Neural cell (in vitro differentiated cells): ENCODE measurements around the gene TBC1D5. TPM values are rescaled to one million over a fixed set of nuclear protein-coding genes. Genes with fewer than 3 reads are reported as not detected.

Source experiments
- H2AFZ ChIP-seq: fragments of 200-600, 300-800 bp; sonication (generic), shearing (Covaris generic); 2 replicates; pipeline ENCODE4 v1.6.0; 2014; ENCODE audit warnings: low read depth, mild to moderate bottlenecking, antibody characterized with exemption, low read length, moderate library complexity
- H3F3A ChIP-seq: fragments of 200-600 bp; shearing (Covaris generic); 2 replicates; pipeline ENCODE4 v1.6.1; 2016; ENCODE audit warnings: mild to moderate bottlenecking, moderate library complexity, mixed read lengths, antibody characterized with exemption, low read length; ENCODE audit not compliant: insufficient read depth, poor library complexity, severe bottlenecking
- H3K27ac ChIP-seq: fragments of 200-600, 300-800 bp; sonication (generic), shearing (Covaris generic); 2 replicates; pipeline ENCODE4 v1.5.1; 2014; ENCODE audit warnings: mild to moderate bottlenecking, low read length, moderate library complexity
- H3K27me3 ChIP-seq: fragments of 300-800, 200-600 bp; sonication (generic), shearing (Covaris generic); 2 replicates; pipeline ENCODE4 v1.6.0; 2014; ENCODE audit warnings: mild to moderate bottlenecking, low read depth, low read length, moderate library complexity; ENCODE audit not compliant: insufficient read depth
- H3K36me3 ChIP-seq: fragments of 300-800, 200-600 bp; sonication (generic), shearing (Covaris generic); 2 replicates; pipeline ENCODE4 v1.5.1; 2014; ENCODE audit warnings: mild to moderate bottlenecking, antibody characterized with exemption, low read length, moderate library complexity; ENCODE audit not compliant: insufficient read depth
- H3K4me2 ChIP-seq: fragments of 300-800, 200-600 bp; sonication (generic), shearing (Covaris generic); 2 replicates; pipeline ENCODE4 v1.6.0; 2014; ENCODE audit warnings: mild to moderate bottlenecking, low read length
- H3K4me3 ChIP-seq: fragments of 300-800, 200-600 bp; sonication (generic), shearing (Covaris generic); 2 replicates; pipeline ENCODE4 v1.5.1; 2014; ENCODE audit warnings: mild to moderate bottlenecking, low read length, moderate library complexity
- H3K79me2 ChIP-seq: fragments of 200-600 bp; shearing (Covaris generic); replicated peaks from 2 replicates; pipeline ENCODE4 v1.6.0; 2014; ENCODE audit warnings: mild to moderate bottlenecking, low read length, moderate library complexity; ENCODE audit not compliant: insufficient read depth
- H3K9ac ChIP-seq: fragments of 300-800, 200-600 bp; sonication (generic), shearing (Covaris generic); 2 replicates; pipeline ENCODE4 v1.6.1; 2016; ENCODE audit warnings: mild to moderate bottlenecking, low read length, mixed read lengths
- H3K9me2 ChIP-seq: fragments of 200-600 bp; shearing (Covaris generic); 2 replicates; pipeline ENCODE4 v1.6.1; 2016; ENCODE audit warnings: mild to moderate bottlenecking, low read length, mixed read lengths; ENCODE audit not compliant: insufficient read depth
- H3K9me3 ChIP-seq: fragments of 200-600, 300-800 bp; sonication (generic), shearing (Covaris generic); 2 replicates; pipeline ENCODE4 v1.6.1; 2016; ENCODE audit warnings: mild to moderate bottlenecking, mixed run types, low read length, moderate library complexity, mixed read lengths
- H4K20me1 ChIP-seq: fragments of 200-600 bp; shearing (Covaris generic); 2 replicates; pipeline ENCODE4 v1.6.1; 2016; ENCODE audit warnings: mild to moderate bottlenecking, mixed run types; ENCODE audit not compliant: insufficient read depth
- EP300 ChIP-seq: fragments of 450-650 bp; conservative IDR thresholded peaks from 2 replicates; pipeline ENCODE4 v1.6.1; 2014; ENCODE audit warnings: antibody characterized with exemption, mild to moderate bottlenecking, moderate library complexity; ENCODE audit not compliant: poor library complexity, severe bottlenecking
- EZH2 ChIP-seq: fragments of 200-600, 300-800 bp; shearing (Covaris generic), sonication (generic); IDR thresholded peaks from 2 replicates; pipeline ENCODE4 v1.6.1; 2014; ENCODE audit warnings: antibody characterized with exemption, low read length, borderline replicate concordance, mild to moderate bottlenecking; ENCODE audit not compliant: insufficient read depth, poor library complexity, severe bottlenecking
- MXI1 ChIP-seq: fragments of 450-650 bp; conservative IDR thresholded peaks from 2 replicates; pipeline ENCODE4 v1.6.1; 2014; ENCODE audit warnings: antibody characterized with exemption, mild to moderate bottlenecking; ENCODE audit not compliant: poor library complexity, severe bottlenecking
- POLR2AphosphoS5 ChIP-seq: IDR thresholded peaks from 2 replicates; pipeline ENCODE4 v1.6.1; 2012
- RAD21 ChIP-seq: fragments of 450-650 bp; conservative IDR thresholded peaks from 2 replicates; pipeline ENCODE4 v1.6.1; 2014; ENCODE audit warnings: antibody characterized with exemption, mild to moderate bottlenecking, moderate library complexity
- REST ChIP-seq: IDR thresholded peaks from 2 replicates; pipeline ENCODE4 v1.6.1; 2012; ENCODE audit warnings: borderline replicate concordance
- SMC3 ChIP-seq: fragments of 450-650 bp; conservative IDR thresholded peaks from 2 replicates; pipeline ENCODE4 v1.6.1; 2014; ENCODE audit warnings: antibody characterized with exemption, mild to moderate bottlenecking, moderate library complexity; ENCODE audit not compliant: poor library complexity
- TAF1 ChIP-seq: IDR thresholded peaks from 2 replicates; pipeline ENCODE4 v1.6.1; 2012; ENCODE audit warnings: low read depth
- polyA plus RNA-seq: library from polyadenylated mRNA; depleted of rRNA; stranded (reverse); fragments of >200 nt; gene quantifications from 2 replicates; pipeline ENCODE4 v1.2.3, GENCODE V29; 2014
- TF ChIP-seq, protein P1 (sequence below): fragments of 450-650 bp; IDR thresholded peaks from 2 replicates; pipeline ENCODE4 v1.5.1; 2014; ENCODE audit warnings: antibody characterized with exemption, mild to moderate bottlenecking, moderate library complexity; ENCODE audit not compliant: poor library complexity, severe bottlenecking

Gene TBC1D5
- polyA plus RNA-seq, 1 donor from 2014 or later = 28.3 TPM

DNA sequence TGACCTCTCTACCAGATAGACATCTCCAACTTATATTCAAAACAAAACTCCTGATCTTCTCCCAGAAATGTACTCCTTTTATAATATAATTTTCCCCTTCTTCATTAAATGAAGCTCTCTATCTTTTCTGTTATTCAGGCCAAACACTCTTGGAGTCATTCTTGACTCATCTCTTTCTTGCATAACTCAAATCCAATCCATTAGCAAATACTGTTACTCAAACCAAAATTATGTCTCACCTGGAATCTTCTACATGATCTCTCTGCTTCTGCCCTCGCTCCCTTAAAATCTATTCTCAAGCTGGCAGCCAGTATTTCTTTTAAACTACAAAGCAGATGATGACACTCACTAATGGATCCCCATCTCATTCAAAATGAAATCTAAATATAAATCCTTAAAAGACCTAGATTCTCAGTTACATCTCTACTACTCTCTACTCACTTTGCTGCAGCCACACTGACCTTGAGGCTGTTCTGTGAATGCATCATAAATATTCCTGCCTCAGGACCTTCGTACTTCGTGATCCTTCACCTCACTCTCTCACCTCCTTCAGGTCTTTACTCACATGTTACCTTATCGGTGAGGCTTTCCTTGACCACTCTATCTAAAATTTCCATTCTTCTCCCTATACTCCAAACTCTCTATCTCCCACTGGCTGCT lies 160.9 kb downstream of the TBC1D5 start:
- Histone ChIP-seq H3K27ac (no peak overlapping the region), H4K20me1 (no peaks in the 10 kb centered on the region), H3K4me2 (no peak overlapping the region), H3K9ac (no peak overlapping the region), H3K79me2 (no peaks in the 10 kb centered on the region), H3K9me3 (no peaks in the 10 kb centered on the region), H2AFZ (no peak overlapping the region), H3K27me3 (no peaks in the 10 kb centered on the region), H3K36me3 (no peaks in the 10 kb centered on the region), H3K9me2 (no peaks in the 10 kb centered on the region), H3F3A (no peaks in the 10 kb centered on the region), H3K4me3 (no peak overlapping the region)
- no peak for TF ChIP-seq RAD21
- no peak for TF ChIP-seq SMC3

DNA sequence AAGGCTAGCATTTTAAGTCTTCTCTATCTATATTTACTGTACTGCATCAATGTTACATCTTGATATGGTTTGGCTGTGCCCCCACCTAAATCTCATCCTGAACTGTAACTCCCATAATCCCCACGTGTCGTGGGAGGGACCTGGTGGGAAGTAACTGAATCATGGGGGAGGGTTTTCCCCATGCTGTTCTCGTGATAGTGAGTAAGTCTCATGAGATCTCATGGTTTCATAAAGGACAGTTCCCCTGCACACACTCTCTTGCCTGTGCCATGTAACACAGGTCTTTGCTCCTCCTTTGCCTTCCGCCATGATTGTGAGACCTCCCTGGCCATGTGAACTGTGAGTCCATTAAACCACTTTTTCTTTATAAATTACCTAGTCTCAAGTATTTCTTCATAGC lies 161.5 kb downstream of the TBC1D5 start:
- Histone ChIP-seq H2AFZ (no peak overlapping the region), H3K9ac (no peak overlapping the region), H3F3A (no peaks in the 10 kb centered on the region), H3K27me3 (no peaks in the 10 kb centered on the region), H3K27ac (no peak overlapping the region), H3K4me2 (no peak overlapping the region), H3K4me3 (no peak overlapping the region), H4K20me1 (no peaks in the 10 kb centered on the region), H3K79me2 (no peaks in the 10 kb centered on the region), H3K36me3 (no peaks in the 10 kb centered on the region), H3K9me2 (no peaks in the 10 kb centered on the region), H3K9me3 (no peaks in the 10 kb centered on the region)
- no peak for TF ChIP-seq TAF1
- no peak for TF ChIP-seq EZH2
- TF ChIP-seq, protein P1, sequence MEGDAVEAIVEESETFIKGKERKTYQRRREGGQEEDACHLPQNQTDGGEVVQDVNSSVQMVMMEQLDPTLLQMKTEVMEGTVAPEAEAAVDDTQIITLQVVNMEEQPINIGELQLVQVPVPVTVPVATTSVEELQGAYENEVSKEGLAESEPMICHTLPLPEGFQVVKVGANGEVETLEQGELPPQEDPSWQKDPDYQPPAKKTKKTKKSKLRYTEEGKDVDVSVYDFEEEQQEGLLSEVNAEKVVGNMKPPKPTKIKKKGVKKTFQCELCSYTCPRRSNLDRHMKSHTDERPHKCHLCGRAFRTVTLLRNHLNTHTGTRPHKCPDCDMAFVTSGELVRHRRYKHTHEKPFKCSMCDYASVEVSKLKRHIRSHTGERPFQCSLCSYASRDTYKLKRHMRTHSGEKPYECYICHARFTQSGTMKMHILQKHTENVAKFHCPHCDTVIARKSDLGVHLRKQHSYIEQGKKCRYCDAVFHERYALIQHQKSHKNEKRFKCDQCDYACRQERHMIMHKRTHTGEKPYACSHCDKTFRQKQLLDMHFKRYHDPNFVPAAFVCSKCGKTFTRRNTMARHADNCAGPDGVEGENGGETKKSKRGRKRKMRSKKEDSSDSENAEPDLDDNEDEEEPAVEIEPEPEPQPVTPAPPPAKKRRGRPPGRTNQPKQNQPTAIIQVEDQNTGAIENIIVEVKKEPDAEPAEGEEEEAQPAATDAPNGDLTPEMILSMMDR = no peak
- TF ChIP-seq EP300 = no peak
- TF ChIP-seq SMC3 = no peak
- TF ChIP-seq MXI1 = no peak
- no peak for TF ChIP-seq RAD21
- TF ChIP-seq POLR2AphosphoS5 = no peak
- no peak for TF ChIP-seq REST
